Ascending aorta (tissue), 2 donors: ENCODE data around the gene HINFP. TPM values are rescaled to one million over a fixed set of nuclear protein-coding genes. Genes with fewer than 3 reads are reported as not detected.
"Not testable (repeated sequence)": the region's sequence is repeated elsewhere in the genome, so short reads cannot be mapped to it uniquely, and the experiment has no call there.

Experiments
- DNase-seq, 2 donors: peaks; one replicate each; pipeline ENCODE4 v3.0.0-alpha.2; 2019; ENCODE audit warnings: low spot score in 2 of 2
- H3K27ac ChIP-seq, 2 donors: fragments of 200-600 bp; sonication (generic); one replicate each; pipeline ENCODE4 v1.5.1; 2016 to 2017; ENCODE audit warnings: mild to moderate bottlenecking in 1 of 2
- H3K27me3 ChIP-seq: fragments of 200-600 bp; sonication (generic); one replicate; pipeline ENCODE4 v1.5.1; 2017
- H3K36me3 ChIP-seq, 2 donors: fragments of 200-600 bp; sonication (generic); one replicate each; pipeline ENCODE4 v1.5.1; 2016
- H3K4me1 ChIP-seq, 2 donors: fragments of 200-600 bp; sonication (generic); one replicate each; pipeline ENCODE4 v1.5.1; 2016 to 2017; ENCODE audit warnings: mild to moderate bottlenecking in 1 of 2
- H3K4me3 ChIP-seq, 2 donors: fragments of 200-600 bp; sonication (generic); one replicate each; pipeline ENCODE4 v1.5.1; 2016 to 2017; ENCODE audit warnings: mild to moderate bottlenecking in 1 of 2
- H3K9me3 ChIP-seq, 2 donors: fragments of 200-600 bp; sonication (generic); one replicate each; pipeline ENCODE4 v1.5.1; 2016
- CTCF ChIP-seq, 3 experiments: fragments of 200-600 bp in 2 of 3; fragments of 450-650 bp in 1 of 3; sonication (generic) in 2 of 3; IDR thresholded peaks; one replicate each; pipeline ENCODE4 v1.5.1; 2016 to 2019; ENCODE audit warnings: antibody characterized with exemption in 3 of 3, mild to moderate bottlenecking in 1 of 3, moderate library complexity in 1 of 3
- intact Hi-C: fragments of 100-400 bp; cut with DNase I; formaldehyde crosslinking; loops from one replicate; pipeline ENCODE4 v1.15.1; 2023
- total RNA-seq: library from RNA; depleted of rRNA; stranded (reverse); fragments of >200 nt; gene quantifications from one replicate; pipeline ENCODE4 v1.1.0, GENCODE V29; 2016

HINFP gene
- total RNA-seq, 1 donor from 2014 or later = 36.5 TPM

GRCh38 chr11:119179342-119179741 is 58.0 kb downstream of the HINFP start:
- H3K36me3 ChIP-seq = peaks cover 49 to 57% of the 10 kb centered on the region in 2 donors
- intact Hi-C loops = no loop called here
- no peak overlapping the region for H3K27ac ChIP-seq
- TF ChIP-seq CTCF (IDR thresholded peaks at IDR 0.05) = no peak
- H3K4me1 ChIP-seq = peaks cover 0 to 3% of the 10 kb centered on the region in 2 donors
- no peak overlapping the region for H3K4me3 ChIP-seq
- H3K27me3 ChIP-seq = no peaks in the 10 kb centered on the region
- DNase-seq = no peak
- no peaks in the 10 kb centered on the region for H3K9me3 ChIP-seq

GRCh38 chr11:119179983-119180382 is 58.6 kb downstream of the HINFP start:
- H3K4me1 ChIP-seq = peaks cover 0 to 3% of the 10 kb centered on the region in 2 donors
- H3K27me3 ChIP-seq = no peaks in the 10 kb centered on the region
- H3K27ac ChIP-seq = no peak overlapping the region
- no peak for DNase-seq
- H3K36me3 ChIP-seq = peaks cover 42 to 51% of the 10 kb centered on the region in 2 donors
- intact Hi-C loops = no loop called here
- H3K4me3 ChIP-seq = no peak overlapping the region
- no peak for TF ChIP-seq CTCF (IDR thresholded peaks at IDR 0.05)
- H3K9me3 ChIP-seq = no peaks in the 10 kb centered on the region

- H3K36me3 ChIP-seq = peaks cover 35 to 41% of the 10 kb centered on the region in 2 donors
- H3K27ac ChIP-seq = no peak overlapping the region
- intact Hi-C loops = no loop called here
- no peak for DNase-seq
- no peaks in the 10 kb centered on the region for H3K9me3 ChIP-seq
- no peak for TF ChIP-seq CTCF (IDR thresholded peaks at IDR 0.05)
- H3K4me1 ChIP-seq = peaks cover 0 to 3% of the 10 kb centered on the region in 2 donors
- no peaks in the 10 kb centered on the region for H3K27me3 ChIP-seq
- H3K4me3 ChIP-seq = no peak overlapping the region
Measured at GRCh38 chr11:119180729-119181676, 59.6 kb downstream of the HINFP start.

- no peak for DNase-seq
- Histone ChIP-seq H3K27me3 (no peaks in the 10 kb centered on the region), H3K9me3 (no peaks in the 10 kb centered on the region), H3K4me3 (no peak overlapping the region), H3K36me3 (peaks cover 32 to 40% of the 10 kb centered on the region in 2 donors), H3K27ac (no peak overlapping the region), H3K4me1 (peaks cover 0 to 3% of the 10 kb centered on the region in 2 donors)
- TF ChIP-seq CTCF (IDR thresholded peaks at IDR 0.05) = no peak
- intact Hi-C loops = no loop called here
Measured at GRCh38 chr11:119181677-119182412, 60.5 kb downstream of the HINFP start.

GRCh38 chr11:119184399-119184798 is 63.0 kb downstream of the HINFP start:
- DNase-seq, H3K27ac ChIP-seq, H3K9me3 ChIP-seq, H3K4me3 ChIP-seq, H3K27me3 ChIP-seq, H3K4me1 ChIP-seq, intact Hi-C loops: not testable (repeated sequence)
- peaks cover 26 to 32% of the 10 kb centered on the region in 2 donors for H3K36me3 ChIP-seq

Other genes with a start within 250 kb of the HINFP start
- gene CXCR5, start 237.7 kb upstream of the HINFP start, total RNA-seq = not detected
- gene BCL9L, start 195.7 kb upstream of the HINFP start, total RNA-seq = 46.5 TPM
- gene UPK2, start 165.3 kb upstream of the HINFP start, total RNA-seq = not detected
- not detected for gene FOXR1, start 149.8 kb upstream of the HINFP start, total RNA-seq
- 67.7 TPM for gene CENATAC, start 123.4 kb upstream of the HINFP start, total RNA-seq
- gene RPS25, start 103.2 kb upstream of the HINFP start, total RNA-seq = 857 TPM
- gene TRAPPC4, start 102.8 kb upstream of the HINFP start, total RNA-seq = 41.0 TPM
- gene SLC37A4, start 90.7 kb upstream of the HINFP start, total RNA-seq = 21.2 TPM
- 98.4 TPM for gene HYOU1, start 64.4 kb upstream of the HINFP start, total RNA-seq
- gene VPS11, start 53.8 kb upstream of the HINFP start, total RNA-seq = 23.4 TPM
- 82.8 TPM for gene HMBS, start 36.7 kb upstream of the HINFP start, total RNA-seq
- gene DPAGT1, start 19.7 kb upstream of the HINFP start, total RNA-seq = 61.9 TPM
- 16.7 TPM for gene C2CD2L, start 14.2 kb upstream of the HINFP start, total RNA-seq
- gene ABCG4, start 27.5 kb downstream of the HINFP start, total RNA-seq = not detected
- gene NLRX1, start 47.1 kb downstream of the HINFP start, total RNA-seq = 35.9 TPM
- gene NHERF4, start 63.9 kb downstream of the HINFP start, total RNA-seq = not detected
- 21.6 TPM for gene CBL, start 84.8 kb downstream of the HINFP start, total RNA-seq
- 2,975 TPM for gene MCAM, start 195.6 kb downstream of the HINFP start, total RNA-seq
- gene RNF26, start 212.9 kb downstream of the HINFP start, total RNA-seq = 16.8 TPM
- gene C1QTNF5, start 219.3 kb downstream of the HINFP start, total RNA-seq = 95.8 TPM
- gene MFRP, start 225.1 kb downstream of the HINFP start, total RNA-seq = not detected